ENCODE results near the gene SLCO3A1.

DNA sequence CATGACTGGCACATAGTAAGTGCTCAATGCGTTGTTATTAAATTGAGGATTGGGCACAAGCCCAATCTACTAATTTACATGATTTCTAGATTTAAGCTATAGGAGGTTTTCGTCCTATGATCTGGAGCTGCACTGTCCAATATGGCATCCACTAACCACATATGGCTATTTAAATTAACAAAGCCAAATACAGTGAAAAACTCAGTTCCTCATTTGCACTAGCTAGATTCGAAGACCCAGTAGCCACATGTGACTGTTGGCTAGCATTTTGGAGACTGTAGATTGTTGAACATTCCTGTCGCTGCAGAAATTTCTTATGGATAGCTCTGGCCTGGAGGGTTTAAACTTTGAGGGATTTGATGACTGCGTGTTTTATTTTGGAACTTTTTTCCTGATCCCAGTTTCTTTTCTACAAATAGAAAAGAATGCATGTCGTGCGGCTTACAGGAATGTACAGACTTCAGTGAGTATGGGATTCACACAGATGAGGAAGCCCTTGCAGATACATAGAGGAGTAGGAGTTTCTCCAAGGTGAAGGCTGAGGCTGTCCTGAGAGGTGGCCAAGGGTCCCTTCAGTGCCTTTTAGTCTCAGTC, 82.8 kb downstream of the SLCO3A1 start:
- TF ChIP-seq CTCF (conservative IDR thresholded peaks at IDR 0.05; ENCODE audit: low read length): no peak
- no peak for TF ChIP-seq EZH2phosphoT487 (IDR thresholded peaks at IDR 0.05; ENCODE audit: borderline replicate concordance, low read depth, low read length)
